Sciatic nerve (tissue), 2 donors: ENCODE measurements around the gene XYLT1. TPM values are rescaled to one million over a fixed set of nuclear protein-coding genes. Genes with fewer than 3 reads are reported as not detected.

ENCODE experiments used
- ATAC-seq: fragments of 200-7000 bp; cut with Tn5 transposase; one replicate; pipeline ENCODE4 v1.9.1; 2020; ENCODE audit warnings: mild to moderate bottlenecking, moderate library complexity
- DNase-seq: peaks from one replicate; pipeline ENCODE4 v3.0.0-alpha.2; 2020; ENCODE audit warnings: low spot score
- intact Hi-C: fragments of 100-400 bp; cut with DNase I; formaldehyde crosslinking; loops from one replicate; pipeline ENCODE4 v1.14.2; 2022
- total RNA-seq: library from RNA; stranded (reverse); fragmentation: NEBNext Ultra II Directional; extraction: Animal tissue kit (Norgen Biotek cat#: 25700); gene quantifications from one replicate; pipeline ENCODE4 v1.2.1, GENCODE V29; 2021
- donor health status: DM: no; HTN: no; CAD: no.
- donor health status: DM: no; HTN: no; CAD: no.

XYLT1 gene
- total RNA-seq, 1 donor from 2014 or later: 17.3 TPM

DNA sequence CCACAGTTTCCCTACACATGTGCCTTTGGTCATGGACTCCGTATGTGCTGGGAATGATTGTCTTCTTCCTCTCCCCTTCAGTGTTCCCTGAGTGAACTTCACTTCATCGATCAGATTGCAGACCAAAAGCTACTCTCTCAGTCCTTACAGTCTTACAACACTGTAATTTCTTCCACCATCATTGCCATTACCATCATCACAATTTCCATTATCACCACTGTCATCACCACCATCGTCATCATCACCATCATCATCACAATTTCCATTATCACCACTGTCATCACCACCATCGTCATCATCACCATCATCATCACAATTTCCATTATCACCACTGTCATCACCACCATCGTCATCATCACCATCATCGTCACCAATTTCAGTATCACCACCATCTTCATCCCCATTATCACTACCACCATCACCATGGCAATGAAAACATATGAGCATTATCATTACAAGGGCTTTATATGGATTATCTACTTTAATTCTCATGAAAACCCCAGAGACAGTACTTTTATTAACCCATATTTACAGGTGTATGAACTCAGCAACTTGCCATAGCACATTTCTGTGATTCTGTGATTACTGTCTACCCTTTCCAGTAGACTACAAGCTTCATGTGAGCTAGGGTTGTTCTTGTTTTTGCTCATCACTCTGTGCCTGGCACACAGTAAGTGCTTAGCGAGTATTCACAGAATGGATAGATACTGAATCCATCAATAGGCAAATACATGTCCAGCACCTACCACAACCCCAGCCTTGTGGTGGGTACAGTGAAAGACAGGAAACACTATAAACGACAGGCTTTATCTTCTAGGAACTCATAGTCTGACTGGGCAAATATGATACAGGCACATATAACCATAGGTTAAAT lies 327.0 kb downstream of the XYLT1 start:
- no peak for ATAC-seq
- DNase-seq: no peak
- intact Hi-C loops: no loop called here

DNA sequence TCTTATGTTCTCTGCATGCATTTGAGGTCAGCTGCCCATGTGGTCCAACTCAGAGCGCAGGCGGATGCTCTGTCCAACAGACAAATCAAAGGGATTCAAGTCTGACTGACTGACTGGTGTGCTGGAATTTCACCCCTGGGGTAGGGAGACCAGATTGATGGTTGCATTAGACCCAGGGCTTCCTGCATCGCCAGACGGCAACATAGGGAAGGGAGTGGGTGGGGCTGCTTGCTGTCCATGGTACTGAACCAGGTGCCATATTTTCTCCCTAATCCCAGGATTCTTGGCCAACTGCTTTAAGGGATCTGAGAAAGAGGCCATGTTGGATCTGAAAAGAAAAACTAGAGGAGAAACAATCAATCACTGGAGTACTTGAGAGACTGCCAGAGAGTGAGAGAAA lies 332.0 kb downstream of the XYLT1 start:
- DNase-seq: no peak
- no peak for ATAC-seq
- intact Hi-C loops: no loop called here

DNA sequence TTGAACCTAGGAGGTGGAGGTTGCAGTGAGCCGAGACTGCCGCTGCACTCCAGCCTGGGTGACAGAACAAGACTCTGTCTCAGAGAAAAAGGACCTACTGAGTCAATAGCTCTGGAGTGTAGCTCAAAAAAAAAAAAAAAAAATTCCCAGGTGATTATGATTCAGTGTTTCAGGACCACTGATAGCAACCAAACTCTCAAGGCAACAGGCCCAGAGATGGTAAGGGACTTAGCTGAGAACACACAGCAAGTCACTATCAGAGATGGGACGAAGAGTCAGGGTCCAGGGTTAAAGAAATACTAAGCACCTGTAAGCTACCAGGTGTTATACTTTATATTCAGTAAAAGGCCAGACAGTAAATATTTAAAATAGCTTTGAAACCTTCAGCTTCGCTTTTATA lies 335.3 kb downstream of the XYLT1 start:
- ATAC-seq: no peak
- intact Hi-C loops: no loop called here
- DNase-seq: no peak

DNA sequence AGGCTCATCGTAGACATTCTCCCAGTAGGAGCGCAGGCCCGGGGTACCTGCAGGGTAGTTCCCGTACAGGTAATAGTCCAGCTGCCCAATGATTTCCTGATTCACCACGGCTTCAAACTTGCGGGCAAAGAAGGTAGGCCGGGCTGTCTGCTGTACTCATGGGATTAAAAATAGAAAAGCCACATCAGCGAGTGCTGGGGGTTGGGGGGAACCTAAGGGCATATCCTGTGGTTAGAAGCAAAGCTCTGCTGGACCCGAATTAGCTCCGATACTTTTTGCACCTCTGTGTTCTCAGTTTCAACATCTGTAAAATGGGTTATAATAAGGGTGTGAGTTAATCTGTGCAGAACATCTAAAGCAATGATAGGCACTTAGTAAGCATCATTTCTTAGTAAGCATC lies 336.2 kb downstream of the XYLT1 start:
- ATAC-seq (no peak), DNase-seq (no peak)
- intact Hi-C loops: no loop called here

DNA sequence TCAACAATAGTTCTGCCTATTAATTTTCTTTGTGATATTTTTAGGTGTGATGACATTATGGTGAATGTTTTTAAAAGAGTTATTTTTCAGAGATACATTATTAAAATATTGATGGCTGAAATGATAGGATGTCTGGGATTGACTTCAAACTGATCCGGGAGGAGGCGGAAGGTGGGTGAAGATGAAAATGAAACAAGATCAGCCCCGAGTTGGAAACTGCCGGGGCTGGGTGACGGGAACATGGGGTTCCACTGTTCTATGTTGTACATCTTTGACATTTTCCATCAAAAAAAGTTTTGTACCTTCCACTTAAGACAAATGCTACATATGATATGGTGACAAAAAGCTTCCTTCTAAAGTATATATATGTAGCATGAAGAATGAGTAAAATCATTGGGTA lies 336.9 kb downstream of the XYLT1 start:
- intact Hi-C loops: no loop called here
- DNase-seq (no peak), ATAC-seq (no peak)

DNA sequence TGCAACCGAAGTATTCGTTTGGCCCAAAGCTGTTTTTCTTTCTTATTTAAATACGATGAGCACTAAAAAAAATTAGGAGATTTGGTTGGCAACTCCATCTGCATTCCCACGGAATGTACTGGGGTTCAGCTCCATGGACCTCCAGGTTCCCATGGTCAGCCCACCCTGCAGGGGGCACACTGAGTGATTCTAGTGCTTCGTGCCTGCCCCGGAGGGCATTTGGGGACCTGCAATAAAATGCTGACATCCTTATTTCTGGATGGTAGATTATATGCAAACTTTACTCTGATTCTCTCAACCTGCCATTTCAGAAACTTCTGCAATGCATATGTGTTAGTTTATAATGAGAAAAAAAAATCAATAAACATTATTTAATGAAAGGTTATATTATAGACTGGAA lies 339.4 kb downstream of the XYLT1 start:
- ATAC-seq: no peak
- intact Hi-C loops: no loop called here
- DNase-seq: no peak

DNA sequence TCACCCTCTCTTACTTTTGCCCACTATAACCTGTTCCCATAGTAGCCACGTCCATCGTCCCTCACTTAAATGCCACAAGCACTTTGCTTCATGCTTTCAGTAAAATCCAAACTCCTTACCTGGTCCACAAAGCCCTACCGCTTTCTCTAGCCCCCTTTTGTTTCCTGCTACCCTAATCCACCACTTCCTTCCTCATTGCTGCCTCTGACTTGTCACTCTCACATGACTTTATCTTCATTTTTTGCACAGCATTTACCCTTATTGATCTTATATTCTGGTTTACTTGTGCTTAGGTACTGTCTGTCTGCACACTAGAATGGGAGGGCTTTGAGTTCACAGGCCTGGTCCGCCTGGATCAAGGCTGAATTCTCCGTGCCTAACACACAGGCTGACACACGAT lies 340.0 kb downstream of the XYLT1 start:
- intact Hi-C loops: no loop called here
- ATAC-seq (no peak), DNase-seq (no peak)

DNA sequence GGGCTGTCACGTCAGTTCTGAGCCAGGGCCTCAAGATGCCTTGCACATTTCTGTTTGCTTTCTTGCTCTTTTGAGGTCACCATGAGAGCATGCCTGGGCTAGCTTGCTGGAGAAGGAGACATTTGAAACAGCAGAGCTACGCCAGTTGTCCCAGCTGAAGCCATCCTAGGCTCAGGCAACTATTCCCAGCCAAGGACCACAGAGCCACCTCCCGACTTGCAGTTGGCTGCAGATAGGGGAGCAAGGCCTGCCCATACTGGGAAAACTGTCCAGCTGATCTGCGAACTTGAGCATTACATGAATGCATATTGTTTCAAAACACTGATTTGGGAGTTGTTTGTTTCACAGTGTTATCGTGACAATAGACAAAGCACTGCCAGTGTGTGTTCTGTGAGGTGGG lies 340.8 kb downstream of the XYLT1 start:
- DNase-seq (no peak), ATAC-seq (no peak)
- intact Hi-C loops: no loop called here

DNA sequence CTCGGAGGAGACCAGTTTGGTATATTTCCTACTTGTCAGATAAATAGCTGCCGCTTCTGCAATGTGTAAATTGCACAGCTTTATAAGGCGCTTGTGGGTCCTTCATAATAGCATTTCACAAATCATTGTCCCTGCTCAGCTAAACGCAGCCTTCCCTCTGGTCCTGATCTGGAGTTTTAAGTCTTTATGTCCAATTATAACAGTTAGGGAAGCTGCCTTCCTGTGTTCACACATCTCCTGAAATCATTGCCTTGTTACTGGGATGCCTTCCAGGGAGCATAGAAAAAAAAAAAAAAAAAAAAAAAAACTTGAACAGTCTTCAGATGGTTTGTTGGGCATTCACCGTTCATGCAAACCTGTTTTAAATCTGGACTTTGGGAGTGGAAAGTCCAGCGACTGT lies 342.0 kb downstream of the XYLT1 start:
- ATAC-seq: no peak
- intact Hi-C loops: no loop called here
- DNase-seq: no peak

DNA sequence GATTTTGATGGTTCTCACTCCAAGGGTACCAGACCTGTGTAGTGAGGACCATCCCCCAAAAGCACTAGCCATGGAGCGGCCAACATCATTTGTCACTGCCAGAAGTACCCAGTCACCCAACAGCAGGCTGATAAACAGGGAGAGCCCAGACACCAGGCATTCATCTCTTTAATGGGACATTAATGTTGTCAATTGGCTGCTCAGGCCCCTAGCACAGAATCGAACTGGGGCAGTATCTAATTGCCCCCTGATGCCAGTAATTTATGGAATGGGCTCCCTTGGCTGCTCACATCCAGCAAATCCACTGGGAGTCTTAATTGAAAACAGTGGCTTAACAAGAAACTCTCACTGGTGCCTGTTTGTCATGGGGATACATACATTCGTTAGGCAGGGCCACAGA lies 344.6 kb downstream of the XYLT1 start:
- intact Hi-C loops: no loop called here
- DNase-seq (no peak), ATAC-seq (no peak)

DNA sequence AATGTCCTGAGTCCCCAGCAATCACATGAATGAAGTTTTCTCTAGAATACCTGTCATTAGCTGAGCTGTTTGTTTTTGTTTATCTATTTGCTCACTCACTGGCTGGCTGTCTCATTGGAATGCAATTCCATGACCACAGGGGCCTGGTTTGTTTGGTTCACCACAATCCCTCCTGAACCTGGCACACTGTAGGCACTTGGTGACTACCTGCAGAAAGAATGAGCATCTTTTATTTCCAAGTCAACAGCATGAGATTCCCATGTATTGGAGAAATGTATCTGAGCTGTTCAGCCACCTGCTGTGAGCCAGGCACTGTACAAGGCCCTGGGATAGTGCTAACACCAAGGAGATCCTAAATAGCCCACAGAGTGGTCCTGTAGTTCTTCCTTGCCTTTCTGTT lies 345.1 kb downstream of the XYLT1 start:
- ATAC-seq: no peak
- intact Hi-C loops: no loop called here

DNA sequence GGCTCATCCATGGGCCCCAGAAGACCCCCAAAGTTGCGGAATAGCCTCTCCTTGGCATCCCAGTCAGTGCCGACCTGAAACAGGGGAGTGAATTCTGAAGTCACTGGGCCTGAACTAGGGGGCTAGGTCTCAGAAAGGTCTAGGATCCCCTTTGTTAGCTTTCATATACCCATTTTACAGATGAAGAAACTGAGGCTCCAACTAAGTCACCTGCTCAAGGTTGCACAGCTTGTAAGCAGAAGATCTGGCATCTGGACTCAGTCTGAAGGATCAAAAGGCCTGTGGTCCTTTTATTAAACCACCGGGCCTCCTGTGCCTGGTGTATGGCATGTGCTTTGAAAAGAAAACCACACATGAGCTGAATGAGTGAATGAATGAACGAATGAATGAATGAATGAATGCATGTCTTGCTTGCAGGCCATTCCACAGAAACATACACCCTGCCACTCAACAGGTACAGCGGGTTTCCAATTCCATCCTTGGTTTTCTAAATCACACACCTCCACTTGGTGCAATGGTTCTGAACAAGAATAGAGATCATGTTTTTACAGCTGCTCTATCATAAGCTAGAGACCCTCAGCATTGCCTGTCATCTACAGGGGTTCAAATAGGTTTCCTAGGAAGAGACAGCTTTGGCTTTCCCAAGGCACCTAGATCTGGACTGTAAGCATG lies 352.7 kb downstream of the XYLT1 start:
- no peak for DNase-seq
- intact Hi-C loops: no loop called here
- no peak for ATAC-seq

More for the DNA sequence above, 345.1 kb downstream of the XYLT1 start:
- DNase-seq: no peak

DNA sequence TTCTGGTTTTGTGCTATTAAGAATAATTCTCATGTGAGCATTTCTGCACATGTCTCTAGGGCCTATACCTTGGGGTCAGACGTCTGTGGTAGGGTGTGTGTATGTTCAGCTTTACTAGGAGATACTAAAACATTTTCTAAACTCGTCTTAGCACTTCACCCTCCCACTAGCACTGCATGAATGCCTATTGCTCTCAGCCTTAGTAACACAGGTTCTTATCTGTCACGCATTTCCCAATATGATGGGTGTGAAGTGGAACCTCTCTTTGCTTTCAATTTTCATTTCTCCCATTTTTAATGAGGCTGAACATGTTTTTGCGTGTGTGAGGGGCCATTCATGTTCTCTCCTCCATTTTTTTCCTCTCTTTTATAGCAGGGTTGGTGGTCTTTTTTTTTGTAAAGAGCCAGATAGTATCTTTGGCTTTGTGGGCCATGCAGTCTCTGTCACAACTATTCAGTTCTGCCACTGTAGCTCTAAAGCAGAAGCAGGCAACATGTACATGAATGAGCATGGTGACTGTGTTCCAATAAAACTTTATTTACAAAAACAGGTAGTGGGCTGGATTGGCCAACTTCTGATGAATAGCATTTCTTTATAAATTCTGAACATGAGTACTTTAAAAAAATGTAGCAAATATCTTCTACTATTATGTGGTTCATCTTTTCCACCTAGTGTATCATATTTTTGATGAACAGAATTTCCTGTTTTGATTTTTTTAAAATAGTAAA lies 354.0 kb downstream of the XYLT1 start:
- no peak for DNase-seq
- no peak for ATAC-seq
- intact Hi-C loops: no loop called here

DNA sequence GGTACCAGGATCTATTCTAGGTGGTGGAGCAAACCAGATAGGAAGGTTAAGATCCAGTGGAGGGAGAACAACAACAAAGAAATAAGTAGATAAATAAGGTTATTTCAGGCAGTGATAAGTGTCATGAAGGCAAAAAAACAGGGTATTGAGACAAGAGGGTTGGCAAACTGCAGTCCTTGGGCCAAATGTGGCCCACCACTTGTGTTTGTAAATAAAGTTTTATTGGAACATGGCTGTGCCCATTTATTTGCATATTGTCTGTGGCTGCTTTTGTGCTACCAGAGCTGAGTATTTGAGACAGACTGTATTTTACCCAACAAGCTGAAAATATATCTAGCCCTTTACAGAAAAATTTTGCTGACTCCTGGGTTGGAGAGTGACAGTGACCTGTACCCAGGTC lies 361.3 kb downstream of the XYLT1 start:
- ATAC-seq (no peak), DNase-seq (no peak)
- intact Hi-C loops: no loop called here

DNA sequence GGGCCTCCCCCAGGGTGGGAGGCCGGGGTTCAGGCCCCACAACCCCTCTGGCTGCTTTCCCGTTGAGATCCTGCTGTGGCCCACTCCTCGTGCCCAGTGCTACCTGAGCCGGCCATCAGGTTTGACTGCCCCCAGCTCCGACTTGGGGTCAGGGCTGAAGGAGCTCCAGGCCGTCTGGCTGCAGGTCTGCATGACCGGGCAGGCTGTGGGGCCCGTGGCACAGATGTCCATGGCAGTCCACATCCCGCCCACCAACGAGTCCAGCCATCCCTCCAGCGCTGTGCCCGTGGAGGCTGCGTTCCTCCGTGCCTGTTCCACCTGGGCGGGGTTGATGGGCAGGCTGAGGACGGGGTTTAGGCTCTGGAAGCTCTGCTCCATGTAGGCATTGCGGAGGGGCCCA lies 362.2 kb downstream of the XYLT1 start:
- no peak for DNase-seq
- no peak for ATAC-seq
- intact Hi-C loops: no loop called here

DNA sequence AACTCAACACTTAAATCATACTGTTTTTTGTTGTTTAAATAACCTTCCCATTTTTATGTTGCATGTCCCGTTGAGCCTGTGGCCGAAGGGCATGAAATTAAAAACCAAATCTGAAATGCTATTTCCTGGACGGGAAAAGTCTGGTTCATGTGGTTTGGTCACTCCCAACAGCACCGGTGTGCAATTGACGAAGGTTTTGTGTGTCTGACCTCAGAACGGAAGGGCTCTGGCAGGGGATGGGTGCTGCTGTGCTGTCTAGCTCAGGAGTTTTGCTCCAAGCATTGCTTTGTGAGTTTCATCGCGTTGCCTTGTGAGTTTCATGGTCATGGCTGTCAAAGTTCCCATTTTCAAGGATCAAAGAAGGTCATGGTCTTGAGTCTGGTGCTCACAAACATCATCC lies 363.3 kb downstream of the XYLT1 start:
- intact Hi-C loops: no loop called here
- no peak for ATAC-seq
- DNase-seq: no peak

DNA sequence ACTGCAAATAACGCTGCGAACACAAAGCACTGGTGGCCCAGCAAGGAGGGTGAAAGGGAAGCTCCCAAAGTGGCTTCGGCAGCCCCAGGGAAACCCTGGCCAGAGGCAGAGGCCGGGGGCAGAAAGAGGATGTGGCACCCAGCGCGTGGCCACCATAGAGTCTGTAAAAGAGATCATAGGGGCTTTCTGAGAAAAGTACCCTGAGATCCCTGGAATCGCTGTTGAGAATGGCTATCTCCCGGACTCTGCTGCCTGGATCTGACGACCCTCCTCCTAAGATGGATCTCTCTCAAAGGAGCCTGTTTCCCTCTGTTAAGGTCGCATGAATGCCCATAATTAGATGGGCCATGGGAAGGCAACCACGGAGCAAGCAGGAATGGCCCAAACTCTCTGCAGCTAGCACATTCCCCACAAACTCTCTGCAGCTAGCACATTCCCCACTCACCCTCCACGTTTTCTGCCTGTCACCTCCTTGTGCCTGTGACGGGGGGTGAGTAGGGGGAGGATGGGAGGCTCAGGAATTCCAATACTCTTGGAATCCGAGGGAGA lies 364.4 kb downstream of the XYLT1 start:
- DNase-seq (no peak), ATAC-seq (no peak)
- intact Hi-C loops: no loop called here

DNA sequence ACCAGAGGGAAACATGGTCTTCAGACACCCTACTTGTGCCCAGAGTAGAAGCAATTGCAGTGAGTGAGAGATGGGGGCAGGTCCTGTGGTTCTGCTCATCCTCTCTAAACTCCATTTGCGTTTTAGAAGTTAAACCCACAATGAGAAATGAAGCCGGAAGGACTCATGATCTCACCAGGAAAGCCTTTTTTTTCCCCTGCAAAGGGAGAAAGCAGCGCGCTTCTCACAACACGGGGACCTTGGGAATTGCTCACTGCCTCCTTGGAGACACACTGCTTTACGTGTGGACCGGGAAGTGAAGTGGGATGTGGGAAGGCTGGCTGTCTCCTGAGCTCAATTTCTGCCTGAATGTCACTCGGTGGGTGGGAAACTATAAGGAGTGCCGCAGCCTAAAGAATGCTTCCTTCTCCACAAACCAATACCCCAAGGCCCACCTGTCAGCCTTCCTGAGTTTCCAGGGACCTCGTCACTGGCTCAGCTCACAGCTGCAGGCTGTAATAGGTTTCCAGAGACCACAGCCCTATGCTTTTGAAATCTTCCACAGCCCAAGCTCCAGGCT lies 365.4 kb downstream of the XYLT1 start:
- intact Hi-C loops: no loop called here
- ATAC-seq: no peak
- DNase-seq: no peak

DNA sequence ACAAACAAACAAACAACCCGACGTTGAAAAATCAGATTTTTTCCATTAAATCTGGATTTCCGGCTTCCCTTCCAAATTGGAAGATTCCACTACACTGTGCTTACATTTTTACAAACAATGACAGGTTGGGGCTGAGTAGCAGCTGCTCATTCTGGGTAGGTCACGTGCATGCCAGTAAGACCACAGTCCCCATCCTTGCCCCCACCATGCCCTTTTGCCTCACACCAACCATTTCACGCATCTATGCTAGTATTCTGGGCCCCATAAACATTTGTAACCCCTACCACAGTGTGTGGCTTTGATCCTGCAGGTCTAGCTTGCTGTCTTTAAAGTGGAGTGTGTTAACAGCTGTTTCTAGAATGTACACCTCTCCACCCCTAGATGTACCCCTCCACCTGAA lies 366.1 kb downstream of the XYLT1 start:
- intact Hi-C loops: no loop called here
- ATAC-seq (no peak), DNase-seq (no peak)

DNA sequence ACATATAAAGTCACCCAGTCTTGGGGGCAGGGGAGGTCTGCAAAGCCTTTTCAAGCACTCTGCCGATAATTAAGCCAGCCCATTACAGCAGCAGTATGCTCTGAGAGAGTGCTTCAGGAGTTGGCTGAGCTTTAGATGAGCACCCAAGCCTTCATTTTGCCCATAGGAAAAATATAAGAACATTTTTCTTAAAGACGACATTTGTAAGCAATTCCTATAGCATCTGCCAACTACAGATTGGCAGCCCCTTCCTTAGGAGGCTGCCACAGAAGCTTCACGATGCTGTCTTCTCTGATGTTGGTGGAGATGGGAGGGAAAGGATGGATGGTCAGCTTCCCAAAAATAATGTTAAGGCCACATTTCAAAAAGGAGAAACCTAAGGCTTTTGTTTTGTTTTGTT lies 367.5 kb downstream of the XYLT1 start:
- ATAC-seq (no peak), DNase-seq (no peak)
- intact Hi-C loops: no loop called here
